ENCODE data around the gene LRP1B.
"Not testable (repeated sequence)": the region's sequence is repeated elsewhere in the genome, so short reads cannot be mapped to it uniquely, and the experiment has no call there.

LRP1B gene

DNA sequence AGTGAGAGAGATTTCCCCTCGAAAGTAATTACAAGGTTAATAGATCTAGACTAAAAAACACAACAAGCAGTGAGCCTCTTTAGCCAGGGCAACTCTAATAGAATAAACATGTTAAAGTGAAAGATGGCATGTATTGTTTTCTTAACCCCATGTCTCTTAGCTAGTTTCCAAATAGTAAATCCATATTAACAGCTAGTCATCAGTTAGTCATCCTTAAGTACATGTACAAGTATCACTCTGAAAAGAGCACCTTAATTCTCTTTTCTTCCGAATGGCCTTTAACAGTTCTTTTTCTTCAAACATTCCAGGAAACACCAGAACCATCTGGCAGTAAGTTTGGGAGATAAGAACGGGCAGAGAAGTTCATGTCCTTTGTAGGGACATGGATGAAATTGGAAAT lies 1480.0 kb downstream of the LRP1B start:
- DNase-seq = peak; percentile 67

DNA sequence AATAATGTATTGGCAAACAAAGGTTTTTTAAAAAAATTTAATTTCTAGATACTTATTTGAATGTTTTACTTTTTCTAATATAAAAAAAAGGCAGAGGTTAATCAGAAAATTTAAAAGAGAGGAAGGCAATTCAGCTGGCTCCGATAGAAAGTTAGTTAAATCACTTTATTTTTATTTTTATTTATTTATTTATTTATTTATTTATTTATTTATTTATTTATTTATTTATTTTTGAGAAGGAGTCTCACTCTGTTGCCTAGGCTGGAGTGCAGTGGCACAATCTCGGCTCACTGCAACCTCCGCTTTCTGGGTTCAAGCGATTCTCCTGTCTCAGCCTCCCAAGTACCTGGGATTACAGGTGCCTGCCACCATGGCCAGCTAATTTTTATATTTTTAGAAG lies 1480.7 kb downstream of the LRP1B start:
- DNase-seq = not testable (repeated sequence)

DNA sequence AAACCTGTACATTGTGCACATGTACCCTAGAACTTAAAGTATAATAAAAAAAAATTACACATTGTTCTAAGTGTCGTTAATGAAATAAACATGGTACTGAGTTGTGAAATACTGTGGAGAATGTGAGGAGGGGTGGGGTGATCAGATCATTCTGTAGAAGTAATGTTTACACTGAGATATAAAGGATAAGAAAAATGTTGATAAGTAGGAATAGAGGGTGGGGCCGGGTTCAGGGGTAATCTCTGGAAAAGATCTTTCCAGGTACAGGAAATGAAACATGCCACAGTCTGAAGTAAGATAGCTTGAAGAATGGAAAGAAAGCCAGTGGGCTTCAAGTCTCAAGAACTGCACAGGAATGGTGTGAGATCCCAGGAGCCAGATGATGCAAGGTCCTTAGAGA lies 1482.4 kb downstream of the LRP1B start:
- DNase-seq = no peak

DNA sequence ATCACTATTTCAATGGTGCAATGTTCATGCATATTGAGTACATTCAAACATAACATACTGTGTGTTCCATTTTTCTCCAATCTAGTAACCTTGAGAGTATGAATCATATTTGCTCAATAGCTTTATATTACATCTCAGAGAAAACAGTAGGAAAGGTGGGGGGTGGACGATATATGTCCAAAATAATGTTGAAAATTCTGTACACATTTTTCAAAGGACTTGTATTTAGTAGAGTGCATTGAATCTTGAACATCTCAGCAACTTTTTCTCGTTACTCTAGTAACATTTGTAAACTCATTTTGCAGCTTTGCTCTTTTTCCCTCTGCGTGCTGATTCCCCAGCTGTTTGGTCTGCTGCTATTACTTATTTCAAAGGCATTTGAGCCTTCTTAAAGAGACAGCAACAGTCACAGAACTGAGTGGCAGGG lies 1487.0 kb downstream of the LRP1B start:
- peak; percentile 62 for DNase-seq

DNA sequence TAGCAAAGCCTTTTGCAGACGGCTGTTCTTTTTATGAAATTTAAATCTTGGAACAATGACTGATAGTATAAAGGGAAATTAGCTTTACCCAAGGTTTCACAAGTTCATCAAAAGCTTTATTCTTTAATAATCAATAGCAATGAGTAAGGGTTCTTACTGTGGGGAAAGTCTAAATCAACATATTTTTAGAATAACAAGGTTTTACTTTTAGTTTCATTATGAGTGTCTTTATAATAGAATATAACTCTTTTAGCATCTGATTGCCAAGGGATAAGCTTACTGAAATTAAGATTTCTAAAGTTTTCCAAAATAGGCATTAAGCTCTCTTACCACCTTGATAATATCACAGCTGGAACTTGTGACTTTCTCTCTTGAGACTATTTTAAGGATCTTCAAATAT lies 1489.7 kb downstream of the LRP1B start:
- no peak for DNase-seq

GRCh38 chr2:140639628-140640027 lies 1491.2 kb downstream of the LRP1B start:
- no peak for DNase-seq

DNA sequence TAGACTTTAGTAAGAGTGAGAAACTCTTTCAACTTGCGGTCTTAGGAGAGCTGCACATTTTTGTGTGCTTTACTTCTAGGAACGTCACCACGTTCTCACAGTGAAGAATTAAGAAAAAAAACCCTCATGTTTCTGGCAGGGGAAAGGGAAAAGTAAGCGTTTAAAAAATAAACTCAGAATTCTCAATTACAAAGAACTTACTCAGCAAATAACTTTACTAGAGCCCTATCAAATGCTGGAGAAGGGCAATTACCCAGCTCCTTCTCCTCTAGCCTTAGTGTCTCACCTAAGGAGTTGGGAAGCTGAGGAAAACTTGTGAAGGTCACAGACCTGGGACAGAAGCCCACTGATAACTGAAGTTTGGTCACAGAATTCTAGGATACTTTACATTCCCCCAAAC lies 1500.3 kb downstream of the LRP1B start:
- no peak for DNase-seq

GRCh38 chr2:140627885-140628284 lies 1502.9 kb downstream of the LRP1B start:
- DNase-seq = no peak

- DNase-seq = peak; percentile 13
Observed at GRCh38 chr2:140627136-140627535, 1503.7 kb downstream of the LRP1B start.

DNA sequence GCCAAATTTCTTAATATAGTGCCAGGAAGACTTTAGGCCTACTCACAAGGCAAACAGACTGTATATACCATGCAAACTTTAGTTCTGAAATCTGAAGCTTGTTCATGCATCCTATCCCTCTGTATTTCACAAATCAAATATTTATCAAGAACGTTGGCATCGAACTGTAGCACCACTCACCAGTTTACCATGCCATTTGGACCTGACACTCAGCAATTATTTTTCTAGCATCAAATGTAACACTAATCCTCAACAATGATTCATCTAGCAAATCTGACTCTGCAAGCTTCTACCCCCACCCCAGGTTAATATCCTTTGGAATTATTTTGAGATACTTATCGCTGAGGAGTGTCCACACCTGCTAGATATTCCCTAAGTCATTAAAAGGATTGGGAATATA lies 1506.6 kb downstream of the LRP1B start:
- DNase-seq = no peak

GRCh38 chr2:140621583-140622362 lies 1509.0 kb downstream of the LRP1B start:
- DNase-seq = no peak

DNA sequence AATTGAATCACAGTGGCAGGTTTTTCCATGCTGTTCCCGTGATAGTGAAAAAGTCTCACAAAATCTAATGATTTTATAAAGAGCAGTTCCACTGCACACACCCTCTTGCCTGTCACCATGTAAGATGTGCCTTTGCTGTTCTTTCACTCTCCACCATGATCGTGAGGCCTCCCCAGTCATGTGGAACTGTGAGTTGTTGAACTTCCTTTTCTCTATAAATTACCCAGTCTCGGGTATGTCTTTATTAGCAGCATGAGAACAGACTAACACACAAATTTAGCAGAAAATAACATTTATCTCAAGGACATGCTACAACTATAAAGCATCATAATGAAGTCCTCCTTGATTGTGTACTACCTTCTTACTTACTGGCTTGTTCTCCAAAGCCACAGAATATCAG lies 1526.0 kb downstream of the LRP1B start:
- DNase-seq = no peak

DNA sequence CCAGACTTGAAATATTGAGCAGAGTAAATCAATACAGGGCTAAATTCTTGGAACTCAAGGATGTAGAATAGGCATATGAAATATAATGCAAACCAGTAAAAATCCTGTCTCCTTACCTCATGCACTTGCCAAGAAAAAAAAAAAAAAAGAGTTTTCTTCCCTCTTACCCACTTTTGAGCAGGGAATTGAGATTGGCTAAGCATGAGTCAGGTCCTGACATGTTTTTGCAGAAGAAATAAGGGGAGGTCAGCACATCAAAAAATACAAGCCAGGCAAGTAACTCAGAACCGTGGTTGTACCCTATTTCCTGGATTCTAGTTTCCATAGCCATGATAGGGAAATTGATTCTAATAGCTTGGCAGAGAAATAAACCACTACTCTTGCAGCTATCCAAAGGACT lies 1526.7 kb downstream of the LRP1B start:
- DNase-seq = peak; percentile 6

DNA sequence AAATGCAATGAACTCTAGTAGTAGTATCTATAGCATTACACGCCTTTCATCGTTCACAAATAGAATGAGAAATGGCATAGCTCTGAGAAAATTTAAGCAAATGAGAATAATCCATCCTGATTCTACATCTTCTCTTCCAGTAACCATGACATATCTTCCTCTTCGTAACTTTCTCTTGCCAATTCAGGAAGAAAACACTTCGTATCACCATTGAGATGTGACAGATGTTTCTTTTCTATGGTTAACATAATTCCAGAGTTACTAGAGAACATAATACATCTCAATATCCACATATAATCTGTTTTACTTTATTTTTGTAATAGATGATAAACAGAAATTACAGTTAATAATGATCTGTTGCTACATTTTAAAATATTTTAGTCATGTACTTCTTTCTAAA lies 1527.4 kb downstream of the LRP1B start:
- no peak for DNase-seq

DNA sequence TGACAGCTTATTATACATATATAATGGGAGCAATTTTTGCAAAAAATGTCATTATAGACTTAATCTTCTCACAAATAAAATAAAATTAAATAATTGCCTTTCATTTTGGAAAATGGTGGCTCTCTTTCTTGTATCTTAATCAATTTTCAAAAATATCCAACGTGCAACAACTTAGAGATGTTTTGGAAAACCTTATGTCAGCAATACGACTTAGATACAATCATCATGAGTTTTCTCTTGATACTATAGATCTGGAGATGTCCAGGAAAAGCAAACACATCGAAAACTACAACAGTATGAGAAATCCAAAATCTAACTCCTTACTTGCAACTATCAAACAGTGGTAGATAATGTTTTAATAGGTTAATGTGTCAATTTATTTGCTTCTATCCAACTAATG lies 1529.0 kb downstream of the LRP1B start:
- DNase-seq = no peak

GRCh38 chr2:140601342-140601741 lies 1529.5 kb downstream of the LRP1B start:
- DNase-seq = no peak

DNA sequence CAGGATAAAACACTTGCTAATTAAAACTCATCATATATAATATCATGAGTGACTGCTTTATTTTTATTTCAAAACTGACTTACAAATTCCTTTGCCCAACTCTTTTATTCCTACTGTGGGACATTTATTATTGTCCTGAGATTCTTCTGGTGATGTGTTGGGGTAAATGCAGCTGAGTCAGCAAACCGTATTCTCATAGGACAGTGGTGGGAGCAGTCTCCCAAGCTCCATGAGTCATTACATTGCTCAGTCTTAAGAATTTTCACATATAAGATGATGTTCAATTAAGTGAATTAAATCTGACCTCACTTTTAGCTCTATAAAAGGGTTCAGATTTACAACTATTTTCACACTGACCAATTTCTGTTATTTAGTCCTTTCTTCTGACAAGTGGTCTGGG lies 1530.7 kb downstream of the LRP1B start:
- DNase-seq = peak; percentile 82

DNA sequence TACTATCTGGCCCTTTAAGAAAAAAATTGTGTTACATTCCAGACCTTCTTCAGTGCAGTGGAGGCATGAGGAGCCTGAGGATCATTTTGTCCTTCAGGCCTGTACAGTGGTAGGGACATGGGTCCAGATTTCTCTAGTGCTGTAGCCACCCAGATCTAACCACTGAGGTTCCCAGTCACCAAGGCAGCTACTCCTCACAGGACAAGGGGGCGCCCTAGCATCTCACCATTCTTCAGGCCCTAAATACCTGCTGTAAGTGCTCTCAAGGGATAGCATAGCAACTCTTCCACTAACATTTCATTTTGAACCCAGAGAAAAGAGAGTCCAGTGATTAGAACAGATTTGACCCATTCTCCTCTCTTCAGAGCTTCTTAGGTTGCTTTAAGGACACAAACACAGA lies 1533.0 kb downstream of the LRP1B start:
- no peak for DNase-seq

DNA sequence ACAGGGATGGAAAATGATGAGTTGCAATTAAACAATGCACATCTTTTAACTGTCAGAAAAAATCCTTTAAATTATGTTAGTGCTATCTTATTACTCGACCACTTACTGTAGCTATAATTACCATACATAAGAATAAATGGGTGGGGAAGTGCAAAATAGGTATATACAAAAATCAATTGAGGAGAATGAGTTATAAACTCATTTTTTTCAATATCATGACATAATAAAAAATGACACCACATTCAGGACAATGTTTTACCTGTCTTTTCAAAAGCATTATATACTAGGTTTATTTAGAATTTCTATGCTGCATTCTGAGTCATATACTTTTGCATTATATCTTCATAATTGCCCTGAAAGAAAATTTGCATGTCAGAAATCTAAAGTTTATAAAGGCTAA lies 1533.6 kb downstream of the LRP1B start:
- DNase-seq = no peak

- no peak for DNase-seq
Observed at GRCh38 chr2:140596447-140596846, 1534.4 kb downstream of the LRP1B start.

DNA sequence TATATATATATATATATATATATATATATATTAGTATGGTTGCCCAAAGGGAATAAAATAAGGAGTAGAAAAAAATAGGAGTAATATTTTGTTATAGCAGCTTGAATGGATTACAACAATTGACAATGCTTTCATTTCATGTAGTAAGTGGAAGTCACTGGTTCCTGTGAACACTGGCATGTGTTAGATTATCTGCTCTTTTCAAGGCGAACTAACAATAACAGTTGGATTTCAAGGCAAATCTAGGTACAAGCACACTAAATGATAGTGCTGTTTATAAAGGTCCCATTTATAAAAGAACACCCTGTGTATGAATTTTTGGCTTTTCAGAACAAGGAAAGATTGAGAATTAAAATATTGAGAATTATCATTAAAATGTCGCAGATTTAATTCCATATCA lies 1535.7 kb downstream of the LRP1B start:
- DNase-seq = no peak

DNA sequence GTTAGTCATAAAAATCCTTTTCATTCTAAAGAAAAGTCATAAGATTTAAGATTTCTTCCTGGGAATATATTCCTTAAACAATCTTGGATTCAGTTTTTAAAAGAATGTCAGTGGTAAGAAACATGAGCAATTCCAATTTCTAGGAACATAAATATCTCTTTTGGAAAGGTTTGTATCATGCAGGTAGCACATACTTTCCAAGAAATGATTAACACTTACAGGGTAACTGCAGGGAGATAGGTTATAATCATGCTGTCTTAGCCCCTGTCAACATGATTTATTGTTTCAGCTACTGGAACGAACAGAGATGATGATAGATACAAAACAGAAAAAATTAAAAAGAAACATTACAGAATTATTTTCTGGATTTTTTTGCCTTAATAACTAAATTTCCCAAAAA lies 1537.7 kb downstream of the LRP1B start:
- DNase-seq = no peak

DNA sequence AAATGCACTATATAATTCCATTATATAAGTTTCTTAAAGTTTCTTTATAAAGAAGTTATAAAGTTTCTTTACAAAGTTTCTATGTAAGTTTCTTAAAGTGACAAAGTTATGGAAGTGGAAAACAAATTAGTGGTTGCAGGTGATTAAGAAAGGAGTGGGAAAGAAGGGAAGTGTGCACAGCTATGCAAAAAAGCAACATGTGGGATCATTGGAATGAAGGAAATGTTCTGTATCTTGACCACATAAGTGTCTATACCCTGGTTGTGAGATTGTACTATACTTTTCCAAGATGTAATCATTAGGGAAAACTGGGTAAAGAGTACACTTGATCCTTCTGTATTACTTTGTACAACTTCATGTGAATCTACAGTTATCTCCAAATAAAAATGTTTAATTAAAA lies 1541.1 kb downstream of the LRP1B start:
- DNase-seq = peak; percentile 19

GRCh38 chr2:140589273-140589672 lies 1541.5 kb downstream of the LRP1B start:
- peak; percentile 14 for DNase-seq

GRCh38 chr2:140586379-140586778 lies 1544.4 kb downstream of the LRP1B start:
- peak; percentile 15 for DNase-seq
